ENCODE results near the gene RAD51. TPM values are rescaled to one million over a fixed set of nuclear protein-coding genes. Genes with fewer than 3 reads are reported as not detected.

Gene RAD51
- total RNA-seq, 1 donor from 2014 or later = 48.1 TPM

DNA sequence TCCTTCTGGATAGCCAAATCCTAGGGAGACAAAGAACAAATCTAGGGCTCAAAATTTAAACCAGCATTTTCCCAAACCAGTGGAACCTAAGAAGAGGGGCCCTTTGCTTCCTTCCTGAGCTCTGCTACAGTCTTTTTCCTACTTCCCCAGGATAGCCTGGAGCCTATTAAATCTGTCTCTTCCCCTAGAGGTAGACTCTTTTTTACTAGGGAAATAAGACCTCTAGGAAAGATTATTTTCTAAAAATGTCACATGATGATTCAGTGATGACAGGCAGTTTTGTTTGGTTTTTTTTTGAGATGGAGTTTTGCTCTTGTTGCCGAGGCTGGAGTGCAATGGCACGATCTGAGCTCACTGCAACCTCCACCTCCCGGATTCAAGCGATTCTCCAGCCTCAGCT is 41.6 kb downstream of the RAD51 start:
- H3K27me3 Mint-ChIP-seq (ENCODE audit: insufficient read depth, low read depth) = peaks cover 4% of the 10 kb centered on the region
- Histone ChIP-seq H3K79me2 (ENCODE audit: low read depth) (no peaks in the 10 kb centered on the region), H3K36me3 (no peaks in the 10 kb centered on the region), H3K4me3 (no peak overlapping the region), H2AFZ (replicated peaks) (no peak overlapping the region), H3K4me1 (no peaks in the 10 kb centered on the region), H3F3A (ENCODE audit: low read depth) (peaks cover 18% of the 10 kb centered on the region), H3K4me2 (no peak overlapping the region), H3K27ac (no peak overlapping the region), H3K9ac (no peak overlapping the region), H4K20me1 (ENCODE audit: low read depth) (peaks cover 5% of the 10 kb centered on the region), H3K27me3 (no peaks in the 10 kb centered on the region), H3K9me3 (ENCODE audit: low read depth) (no peaks in the 10 kb centered on the region)
- no peak overlapping the region for H3K27ac Mint-ChIP-seq
- DNase-seq (ENCODE audit: low spot score) = no peak
- H3K4me3 Mint-ChIP-seq = no peak overlapping the region
- H3K9me3 Mint-ChIP-seq = no peaks in the 10 kb centered on the region
- no peaks in the 10 kb centered on the region for H3K4me1 Mint-ChIP-seq
- TF ChIP-seq, protein P1, sequence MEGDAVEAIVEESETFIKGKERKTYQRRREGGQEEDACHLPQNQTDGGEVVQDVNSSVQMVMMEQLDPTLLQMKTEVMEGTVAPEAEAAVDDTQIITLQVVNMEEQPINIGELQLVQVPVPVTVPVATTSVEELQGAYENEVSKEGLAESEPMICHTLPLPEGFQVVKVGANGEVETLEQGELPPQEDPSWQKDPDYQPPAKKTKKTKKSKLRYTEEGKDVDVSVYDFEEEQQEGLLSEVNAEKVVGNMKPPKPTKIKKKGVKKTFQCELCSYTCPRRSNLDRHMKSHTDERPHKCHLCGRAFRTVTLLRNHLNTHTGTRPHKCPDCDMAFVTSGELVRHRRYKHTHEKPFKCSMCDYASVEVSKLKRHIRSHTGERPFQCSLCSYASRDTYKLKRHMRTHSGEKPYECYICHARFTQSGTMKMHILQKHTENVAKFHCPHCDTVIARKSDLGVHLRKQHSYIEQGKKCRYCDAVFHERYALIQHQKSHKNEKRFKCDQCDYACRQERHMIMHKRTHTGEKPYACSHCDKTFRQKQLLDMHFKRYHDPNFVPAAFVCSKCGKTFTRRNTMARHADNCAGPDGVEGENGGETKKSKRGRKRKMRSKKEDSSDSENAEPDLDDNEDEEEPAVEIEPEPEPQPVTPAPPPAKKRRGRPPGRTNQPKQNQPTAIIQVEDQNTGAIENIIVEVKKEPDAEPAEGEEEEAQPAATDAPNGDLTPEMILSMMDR (IDR thresholded peaks at IDR 0.05) = no peak
- TF ChIP-seq EZH2phosphoT487 (IDR thresholded peaks at IDR 0.05) (no peak), EZH2 (IDR thresholded peaks at IDR 0.05) (no peak)
- H3K36me3 Mint-ChIP-seq = peaks cover 9% of the 10 kb centered on the region

DNA sequence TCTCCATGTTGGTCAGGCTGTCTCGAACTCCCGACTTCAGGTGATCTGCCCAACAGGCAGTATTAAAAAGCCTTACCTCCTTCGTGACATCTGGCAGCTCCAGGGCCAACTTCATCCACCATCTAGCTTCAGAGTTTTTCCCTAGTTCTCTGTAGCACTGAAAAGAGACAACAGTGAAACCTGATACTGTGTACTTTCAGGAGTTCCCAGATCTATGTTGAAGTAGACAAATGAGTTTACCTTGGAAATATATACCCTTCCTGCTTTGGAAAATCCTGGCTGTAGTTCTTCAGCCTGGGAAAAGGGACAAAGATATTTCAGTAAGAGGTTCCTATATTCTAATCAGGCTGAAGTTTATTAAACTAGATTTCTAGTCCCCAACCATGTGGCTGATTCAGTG is 42.1 kb downstream of the RAD51 start:
- H3K36me3 ChIP-seq = no peaks in the 10 kb centered on the region
- peaks cover 9% of the 10 kb centered on the region for H3K36me3 Mint-ChIP-seq
- H3K4me1 ChIP-seq = no peaks in the 10 kb centered on the region
- peaks cover 18% of the 10 kb centered on the region for H3F3A ChIP-seq (ENCODE audit: low read depth)
- H3K9me3 ChIP-seq (ENCODE audit: low read depth) = no peaks in the 10 kb centered on the region
- no peak overlapping the region for H3K4me3 ChIP-seq
- H3K9me3 Mint-ChIP-seq = no peaks in the 10 kb centered on the region
- H2AFZ ChIP-seq (replicated peaks) = no peak overlapping the region
- peaks cover 4% of the 10 kb centered on the region for H3K27me3 Mint-ChIP-seq (ENCODE audit: insufficient read depth, low read depth)
- H3K27ac Mint-ChIP-seq = no peak overlapping the region
- H3K79me2 ChIP-seq (ENCODE audit: low read depth) = no peaks in the 10 kb centered on the region
- TF ChIP-seq, protein P1 (IDR thresholded peaks at IDR 0.05) = no peak
- TF ChIP-seq EZH2phosphoT487 (IDR thresholded peaks at IDR 0.05) (no peak), EZH2 (IDR thresholded peaks at IDR 0.05) (no peak)
- H4K20me1 ChIP-seq (ENCODE audit: low read depth) = peaks cover 5% of the 10 kb centered on the region
- no peak overlapping the region for H3K4me3 Mint-ChIP-seq
- H3K4me1 Mint-ChIP-seq = no peaks in the 10 kb centered on the region
- H3K9ac ChIP-seq = no peak overlapping the region
- no peak overlapping the region for H3K4me2 ChIP-seq
- H3K27me3 ChIP-seq = no peaks in the 10 kb centered on the region
- no peak for DNase-seq (ENCODE audit: low spot score)
- H3K27ac ChIP-seq = no peak overlapping the region

DNA sequence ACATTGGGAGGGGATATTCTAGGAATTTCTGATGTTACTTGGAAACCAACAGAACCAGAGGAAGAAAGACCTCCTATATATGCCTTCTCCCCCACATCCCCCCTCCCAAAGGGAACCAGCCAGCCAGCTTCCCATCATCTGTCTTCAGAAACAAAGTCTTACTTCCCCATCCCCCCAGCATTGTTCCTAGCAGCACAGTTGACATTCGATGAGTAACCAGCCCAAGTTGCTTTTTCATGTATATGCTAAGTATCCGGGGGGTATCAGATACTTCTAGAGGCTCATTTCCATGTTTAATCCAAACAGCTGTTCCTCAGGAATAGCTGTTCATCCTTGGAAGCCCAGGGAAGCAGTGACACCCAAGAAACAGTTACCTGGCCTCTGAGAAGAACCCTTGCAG is 44.1 kb downstream of the RAD51 start:
- Histone ChIP-seq H3K9me3 (ENCODE audit: low read depth) (no peaks in the 10 kb centered on the region), H3K79me2 (ENCODE audit: low read depth) (no peaks in the 10 kb centered on the region), H3K4me3 (no peak overlapping the region), H3K9ac (no peak overlapping the region), H3K4me1 (no peaks in the 10 kb centered on the region), H4K20me1 (ENCODE audit: low read depth) (peaks cover 5% of the 10 kb centered on the region), H3K36me3 (no peaks in the 10 kb centered on the region), H3K4me2 (no peak overlapping the region), H2AFZ (replicated peaks) (no peak overlapping the region), H3F3A (ENCODE audit: low read depth) (peaks cover 21% of the 10 kb centered on the region), H3K27ac (no peak overlapping the region), H3K27me3 (no peaks in the 10 kb centered on the region)
- Mint-ChIP-seq H3K9me3 (no peaks in the 10 kb centered on the region), H3K27me3 (ENCODE audit: insufficient read depth, low read depth) (peaks cover 4% of the 10 kb centered on the region), H3K36me3 (peaks cover 14% of the 10 kb centered on the region), H3K4me3 (no peak overlapping the region), H3K4me1 (no peaks in the 10 kb centered on the region), H3K27ac (no peak overlapping the region)
- no peak for DNase-seq (ENCODE audit: low spot score)
- no peak for TF ChIP-seq EZH2 (IDR thresholded peaks at IDR 0.05)
- TF ChIP-seq, protein P1 (IDR thresholded peaks at IDR 0.05) = no peak
- TF ChIP-seq EZH2phosphoT487 (IDR thresholded peaks at IDR 0.05) = no peak

All from neural progenitor cell (in vitro differentiated cells).